Gastrocnemius medialis (tissue), 4 donors: ENCODE measurements around the gene LINGO1. TPM values are rescaled to one million over a fixed set of nuclear protein-coding genes. Genes with fewer than 3 reads are reported as not detected.

Experiments
- ATAC-seq, 2 donors: fragments of 150-250 bp; one replicate each; pipeline ENCODE4 v1.9.1; 2016
- DNase-seq, 2 donors: peaks; one replicate each; pipeline ENCODE4 v3.0.0-alpha.2; 2019
- H3K27ac ChIP-seq, 4 donors: fragments of 200-600 bp; sonication (generic); 1 replicate in 1 of 4; 2 replicates in 3 of 4; pipeline ENCODE4 v1.5.1; 2016 to 2018; ENCODE audit warnings: mild to moderate bottlenecking in 2 of 4, moderate library complexity in 1 of 4
- H3K27me3 ChIP-seq, 3 donors: fragments of 200-600 bp; sonication (generic) in 2 of 3; 1 replicate in 1 of 3; 2 replicates in 2 of 3; pipeline versions ENCODE4 v1.5.1 to v1.6.0; 2016 to 2019; ENCODE audit warnings: mild to moderate bottlenecking in 1 of 3, moderate library complexity in 1 of 3
- H3K36me3 ChIP-seq, 2 donors: fragments of 200-600 bp; sonication (generic) in 1 of 2; one replicate each; pipeline ENCODE4 v1.5.1; 2017 to 2018
- H3K4me1 ChIP-seq, 2 donors: fragments of 200-600 bp; sonication (generic) in 1 of 2; one replicate each; pipeline ENCODE4 v1.5.1; 2016 to 2017; ENCODE audit warnings: mild to moderate bottlenecking in 2 of 2
- H3K4me3 ChIP-seq, 4 donors: fragments of 200-600 bp; sonication (generic) in 3 of 4; 1 replicate in 1 of 4; 2 replicates in 3 of 4; pipeline ENCODE4 v1.5.1; 2016 to 2019; ENCODE audit warnings: mild to moderate bottlenecking in 2 of 4
- H3K9me3 ChIP-seq, 3 donors: fragments of 200-600 bp; sonication (generic) in 2 of 3; 1 replicate in 1 of 3; 2 replicates in 2 of 3; pipeline ENCODE4 v1.5.1; 2016 to 2019
- POLR2A ChIP-seq, 2 donors: fragments of 450-650 bp; IDR thresholded peaks; one replicate each; pipeline ENCODE4 v1.6.1; 2017; ENCODE audit warnings: antibody characterized with exemption in 2 of 2, mild to moderate bottlenecking in 2 of 2, moderate library complexity in 2 of 2
- in situ Hi-C, 4 donors: fragments of 200-750 bp; cut with MboI; loops; one replicate each; pipeline versions ENCODE4 v1.15.0 to v1.8.0; 2017; ENCODE audit warnings: low sequenced_read_pairs in 4 of 4
- intact Hi-C: fragments of 100-400 bp; cut with DNase I; formaldehyde crosslinking; loops from one replicate; pipeline ENCODE4 v1.15.1; 2023; ENCODE audit warnings: low total_unique reads
- total RNA-seq, 4 donors: library from RNA; depleted of rRNA; stranded (reverse); fragments of >200 nt; gene quantifications; one replicate each; pipeline versions ENCODE4 v1.1.0 to v1.2.3, GENCODE V29; 2016
- TF ChIP-seq, protein P1 (sequence below), 5 experiments: fragments of 450-650 bp in 3 of 5; fragments of 200-600 bp in 2 of 5; sonication (generic) in 2 of 5; IDR thresholded peaks in 4 of 5; conservative IDR thresholded peaks in 1 of 5; 1 replicate in 4 of 5; 2 replicates in 1 of 5; pipeline ENCODE4 v1.5.1; 2016 to 2019; ENCODE audit warnings: antibody characterized with exemption in 5 of 5, mild to moderate bottlenecking in 3 of 5, moderate library complexity in 3 of 5

The LINGO1 gene
- total RNA-seq, 4 donors from 2014 or later, result 0.94 to 12.8 TPM; not detected in 2

DNA sequence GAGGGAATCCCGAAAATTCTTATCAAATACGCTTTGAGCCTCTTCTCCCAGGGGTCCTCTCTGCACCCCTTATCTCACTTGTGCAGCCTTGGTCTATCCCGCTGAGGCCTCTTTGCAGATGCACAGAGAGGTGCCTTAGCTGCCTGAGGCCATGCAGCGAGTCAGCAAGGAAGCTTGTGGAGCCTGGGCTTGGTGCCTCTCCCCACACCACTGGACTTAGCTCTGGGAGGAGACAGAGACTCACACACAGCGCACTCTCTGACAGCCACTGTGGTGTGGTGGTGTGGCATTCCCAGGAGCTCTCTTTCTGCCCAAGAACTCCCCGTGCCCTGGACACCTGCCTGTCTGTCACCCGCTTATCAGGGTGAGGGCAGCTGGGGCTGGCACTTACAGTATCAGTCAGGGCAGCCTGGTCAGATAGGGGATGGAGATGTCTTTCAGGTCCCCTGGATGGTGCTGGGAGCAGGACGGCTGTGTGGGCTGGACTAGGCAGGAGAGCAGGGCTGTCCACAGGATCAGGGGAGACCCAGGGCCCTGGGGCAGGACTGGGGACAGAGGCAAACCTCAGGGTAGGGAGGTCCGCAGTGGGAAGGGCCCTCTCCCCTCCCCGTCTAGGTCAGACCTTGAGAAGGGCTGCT is 10.2 kb upstream of the LINGO1 start:
- ATAC-seq (no peak), DNase-seq (no peak)
- no peak overlapping the region for H3K27ac ChIP-seq
- in situ Hi-C loops, result no loop called here
- no peak overlapping the region for H3K4me3 ChIP-seq
- no peaks in the 10 kb centered on the region for H3K4me1 ChIP-seq
- peaks cover 0 to 5% (median 0%) of the 10 kb centered on the region in 3 donors for H3K27me3 ChIP-seq
- intact Hi-C loops, result no loop called here
- TF ChIP-seq POLR2A (IDR thresholded peaks at IDR 0.05), result no peak
- TF ChIP-seq, protein P1, sequence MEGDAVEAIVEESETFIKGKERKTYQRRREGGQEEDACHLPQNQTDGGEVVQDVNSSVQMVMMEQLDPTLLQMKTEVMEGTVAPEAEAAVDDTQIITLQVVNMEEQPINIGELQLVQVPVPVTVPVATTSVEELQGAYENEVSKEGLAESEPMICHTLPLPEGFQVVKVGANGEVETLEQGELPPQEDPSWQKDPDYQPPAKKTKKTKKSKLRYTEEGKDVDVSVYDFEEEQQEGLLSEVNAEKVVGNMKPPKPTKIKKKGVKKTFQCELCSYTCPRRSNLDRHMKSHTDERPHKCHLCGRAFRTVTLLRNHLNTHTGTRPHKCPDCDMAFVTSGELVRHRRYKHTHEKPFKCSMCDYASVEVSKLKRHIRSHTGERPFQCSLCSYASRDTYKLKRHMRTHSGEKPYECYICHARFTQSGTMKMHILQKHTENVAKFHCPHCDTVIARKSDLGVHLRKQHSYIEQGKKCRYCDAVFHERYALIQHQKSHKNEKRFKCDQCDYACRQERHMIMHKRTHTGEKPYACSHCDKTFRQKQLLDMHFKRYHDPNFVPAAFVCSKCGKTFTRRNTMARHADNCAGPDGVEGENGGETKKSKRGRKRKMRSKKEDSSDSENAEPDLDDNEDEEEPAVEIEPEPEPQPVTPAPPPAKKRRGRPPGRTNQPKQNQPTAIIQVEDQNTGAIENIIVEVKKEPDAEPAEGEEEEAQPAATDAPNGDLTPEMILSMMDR (IDR thresholded peaks at IDR 0.05 in 4 of 5, conservative IDR thresholded peaks at IDR 0.05 in 1 of 5), result no peak
- H3K9me3 ChIP-seq, result no peaks in the 10 kb centered on the region
- no peaks in the 10 kb centered on the region for H3K36me3 ChIP-seq

DNA sequence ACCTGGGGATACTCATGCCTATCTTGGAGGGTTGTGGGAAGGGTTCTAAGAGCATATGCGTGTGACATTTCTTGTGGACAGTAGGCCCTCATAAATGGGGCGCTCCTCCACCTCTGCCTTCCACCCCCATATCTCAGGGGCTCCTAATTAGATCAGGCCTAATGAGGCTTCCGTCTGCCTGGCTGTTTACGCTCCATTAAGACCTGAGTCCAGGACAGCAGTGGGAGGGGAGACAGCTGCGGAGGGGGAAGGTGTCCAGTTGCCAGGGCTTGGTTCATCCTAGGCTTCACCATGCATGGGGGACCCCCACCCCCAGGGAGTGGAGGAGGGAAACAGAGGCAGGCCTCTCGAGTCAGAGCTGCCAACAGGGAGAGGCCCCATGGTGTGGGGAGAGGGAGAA is 9.3 kb upstream of the LINGO1 start:
- TF ChIP-seq POLR2A (IDR thresholded peaks at IDR 0.05), result no peak
- TF ChIP-seq, protein P1 (IDR thresholded peaks at IDR 0.05 in 4 of 5, conservative IDR thresholded peaks at IDR 0.05 in 1 of 5), result no peak
- H3K4me1 ChIP-seq, result no peaks in the 10 kb centered on the region
- no peak overlapping the region for H3K4me3 ChIP-seq
- intact Hi-C loops (no loop called here), in situ Hi-C loops (no loop called here)
- peaks cover 0 to 5% (median 0%) of the 10 kb centered on the region in 3 donors for H3K27me3 ChIP-seq
- no peaks in the 10 kb centered on the region for H3K36me3 ChIP-seq
- no peak overlapping the region for H3K27ac ChIP-seq
- no peaks in the 10 kb centered on the region for H3K9me3 ChIP-seq
- ATAC-seq, result no peak
- DNase-seq, result no peak

DNA sequence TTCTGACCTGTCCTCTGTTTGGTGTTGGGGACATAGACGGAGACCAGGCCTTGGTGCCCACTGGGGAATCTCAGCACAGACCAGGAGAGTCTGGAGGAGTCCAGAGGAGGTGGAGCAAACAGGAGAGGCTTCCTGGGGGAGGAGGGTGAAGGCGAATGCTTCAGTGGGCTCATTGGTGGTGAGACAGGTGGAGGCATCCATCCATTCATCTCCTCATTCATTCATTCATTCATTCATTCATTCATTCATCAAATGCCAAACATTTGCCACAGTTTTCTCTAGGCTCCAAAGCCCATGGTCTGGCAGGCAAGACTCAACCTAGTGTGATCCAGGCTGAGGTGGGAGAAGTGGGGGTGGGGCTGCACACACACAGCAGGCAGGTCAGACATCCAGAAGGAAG is 7.9 kb upstream of the LINGO1 start:
- no peak for DNase-seq
- Histone ChIP-seq H3K4me1 (no peaks in the 10 kb centered on the region), H3K4me3 (no peak overlapping the region), H3K27ac (no peak overlapping the region), H3K27me3 (peaks cover 0 to 9% (median 0%) of the 10 kb centered on the region in 3 donors), H3K9me3 (no peaks in the 10 kb centered on the region), H3K36me3 (no peaks in the 10 kb centered on the region)
- ATAC-seq, result no peak
- TF ChIP-seq, protein P1 (IDR thresholded peaks at IDR 0.05 in 4 of 5, conservative IDR thresholded peaks at IDR 0.05 in 1 of 5), result no peak
- TF ChIP-seq POLR2A (IDR thresholded peaks at IDR 0.05), result no peak
- intact Hi-C loops (no loop called here), in situ Hi-C loops (no loop called here)

DNA sequence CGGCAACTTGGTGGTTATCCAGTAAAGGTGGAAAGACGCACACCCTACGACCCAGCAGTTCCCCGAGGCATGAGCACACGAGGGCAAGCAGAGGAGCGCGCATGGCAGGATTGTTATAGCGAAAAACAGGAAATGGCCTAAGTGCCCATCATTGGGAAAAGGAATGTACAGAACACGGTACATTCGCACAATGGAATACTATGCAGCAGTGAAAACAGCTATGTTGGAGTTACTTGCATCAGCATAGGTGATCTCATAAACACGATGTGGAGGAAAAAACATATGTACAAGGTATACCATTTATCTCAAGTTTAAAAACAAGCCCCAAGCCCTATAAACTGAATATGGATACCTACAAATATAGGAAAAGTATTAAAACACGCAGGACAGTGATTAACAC is 6.7 kb upstream of the LINGO1 start:
- intact Hi-C loops (loop anchor here (10.0 kb wide), 1 partner anchor 615 kb away; no protein-coding TSS in a partner anchor), in situ Hi-C loops (no loop called here)
- H3K4me1 ChIP-seq, result peaks cover 0 to 3% of the 10 kb centered on the region in 2 donors
- no peak for TF ChIP-seq POLR2A (IDR thresholded peaks at IDR 0.05)
- TF ChIP-seq, protein P1 (IDR thresholded peaks at IDR 0.05 in 4 of 5, conservative IDR thresholded peaks at IDR 0.05 in 1 of 5), result no peak
- no peaks in the 10 kb centered on the region for H3K9me3 ChIP-seq
- H3K4me3 ChIP-seq, result no peak overlapping the region
- ATAC-seq (no peak), DNase-seq (no peak)
- no peaks in the 10 kb centered on the region for H3K36me3 ChIP-seq
- peaks cover 6 to 15% (median 10%) of the 10 kb centered on the region in 3 donors for H3K27me3 ChIP-seq
- no peak overlapping the region for H3K27ac ChIP-seq
